GM19455 (cell line): ENCODE data around the gene SAE1.
"Not testable (repeated sequence)": the region's sequence is repeated elsewhere in the genome, so short reads cannot be mapped to it uniquely, and the experiment has no call there.

Experiments used
- ATAC-seq: cut with Tn5 transposase; IDR thresholded peaks from one replicate; pipeline ENCODE4 v1.9.1; 2021; ENCODE audit not compliant: unreplicated experiment

The SAE1 gene

DNA sequence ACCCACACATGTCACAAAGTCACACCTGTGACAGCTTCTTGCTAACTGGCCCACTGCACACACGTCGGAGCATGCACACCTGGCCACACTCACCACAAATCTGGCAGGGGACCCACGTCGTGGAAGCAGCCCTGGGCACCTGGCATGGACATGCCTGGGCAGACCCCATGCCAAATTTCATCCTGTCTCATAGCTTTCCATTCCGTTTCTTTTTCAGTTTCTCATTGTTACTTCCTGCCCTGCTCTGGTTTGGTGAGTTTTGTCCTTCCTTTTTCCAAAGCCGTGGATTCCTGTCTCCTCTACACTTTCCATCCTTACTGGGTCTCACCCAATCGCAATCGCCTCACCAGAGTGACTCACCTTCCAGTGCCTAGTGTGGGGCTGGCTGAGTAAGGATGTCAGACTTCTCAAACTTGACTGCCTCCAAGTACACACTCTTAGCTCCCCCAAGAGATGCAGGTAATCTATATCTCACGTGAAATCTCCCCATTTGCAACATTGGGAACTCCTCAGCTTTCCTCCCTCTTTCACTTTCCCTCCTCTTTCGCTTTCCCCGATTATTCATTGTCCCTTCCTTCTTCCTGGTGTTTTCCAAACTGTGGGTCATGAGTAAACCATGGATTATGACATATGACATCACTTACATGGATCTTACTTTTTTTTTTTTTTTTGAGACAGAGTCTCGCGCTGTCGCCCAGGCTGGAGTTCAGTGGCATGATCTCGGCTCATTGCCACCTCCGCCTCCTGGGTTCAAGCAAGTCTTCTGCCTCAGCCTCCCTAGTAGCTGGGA lies 102.0 kb downstream of the SAE1 start:
- ATAC-seq: no peak

DNA sequence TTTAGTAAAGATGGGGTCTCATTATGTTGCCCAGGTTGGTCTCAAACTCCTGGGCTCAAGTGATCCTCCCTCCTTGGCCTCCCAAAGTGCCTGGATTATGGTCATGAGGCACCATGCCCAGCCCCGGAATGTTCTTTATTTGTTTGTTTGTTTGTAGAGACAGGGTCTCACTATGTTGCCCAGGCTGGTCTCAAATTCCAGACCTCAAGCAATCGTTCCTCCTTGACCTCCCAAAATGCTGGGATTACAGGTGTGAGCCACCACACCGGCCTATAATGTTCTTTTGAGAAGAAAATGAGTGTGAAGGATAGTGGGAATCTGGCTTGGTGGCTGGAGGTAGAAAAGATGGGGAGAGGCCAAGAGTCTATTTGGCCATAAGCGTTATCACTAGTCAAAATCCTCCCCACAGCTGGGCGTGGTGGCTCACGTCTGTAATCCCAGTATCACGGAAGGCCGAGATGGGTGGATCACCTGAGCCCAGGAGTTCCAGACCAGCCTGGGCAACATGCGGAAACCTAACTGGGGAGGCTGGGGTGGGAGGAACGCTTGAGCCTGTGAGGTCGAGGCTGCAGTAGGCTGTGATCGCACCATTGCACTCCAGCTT lies 105.5 kb downstream of the SAE1 start:
- ATAC-seq: no peak

DNA sequence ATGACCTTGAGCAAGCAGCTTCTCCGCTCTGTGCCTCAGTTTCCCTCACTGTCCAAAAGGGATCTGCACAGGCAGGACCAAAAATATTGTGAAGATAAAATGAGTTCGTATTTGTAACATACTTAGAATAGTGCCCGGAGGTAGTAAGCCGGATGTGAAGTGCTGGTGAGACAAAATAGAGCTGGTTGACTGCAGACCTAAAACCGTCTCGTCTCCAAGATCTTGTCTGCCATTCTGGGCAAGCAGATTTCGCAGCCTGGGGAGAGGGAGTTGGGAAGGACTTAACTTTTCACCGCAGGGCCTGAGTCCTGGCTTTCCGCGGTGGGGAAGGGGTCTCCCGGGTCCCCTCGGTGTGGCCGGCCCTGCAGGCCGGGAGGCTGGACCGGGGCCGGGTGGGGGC lies 108.5 kb downstream of the SAE1 start:
- ATAC-seq: no peak

DNA sequence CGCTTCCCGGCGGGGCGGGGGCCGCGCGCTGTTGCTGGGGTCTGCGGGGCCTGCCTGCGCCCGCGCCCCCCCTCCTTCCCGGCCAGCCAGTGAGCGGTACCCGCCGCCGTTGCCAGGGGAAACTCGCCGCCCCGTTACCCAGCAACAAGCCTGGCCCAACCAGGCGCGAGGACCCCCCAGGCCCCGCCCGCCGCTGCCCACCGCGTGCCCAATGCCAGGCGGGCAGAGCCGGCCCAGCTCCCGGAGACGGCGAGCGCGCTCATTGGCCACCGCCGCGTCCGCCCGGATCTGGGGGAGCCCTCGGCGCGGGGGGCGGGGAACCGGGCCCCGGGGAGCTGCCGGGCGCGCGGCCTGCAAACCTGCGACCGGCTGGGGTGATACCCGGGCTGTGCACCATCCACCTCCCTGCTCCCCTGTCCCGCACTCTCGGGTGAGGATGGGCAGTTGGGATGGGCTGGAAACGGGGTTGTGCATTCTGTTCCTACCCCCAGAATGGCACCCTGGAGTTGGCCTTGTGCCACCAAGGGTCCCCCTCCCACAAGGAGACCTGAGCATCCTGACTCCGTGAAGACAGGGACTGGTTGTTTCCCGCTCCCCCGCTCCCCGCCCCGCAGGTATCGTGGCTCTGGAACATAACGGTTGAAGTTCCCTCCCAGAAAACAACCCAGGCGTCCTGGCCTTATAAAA lies 109.1 kb downstream of the SAE1 start:
- no peak for ATAC-seq

DNA sequence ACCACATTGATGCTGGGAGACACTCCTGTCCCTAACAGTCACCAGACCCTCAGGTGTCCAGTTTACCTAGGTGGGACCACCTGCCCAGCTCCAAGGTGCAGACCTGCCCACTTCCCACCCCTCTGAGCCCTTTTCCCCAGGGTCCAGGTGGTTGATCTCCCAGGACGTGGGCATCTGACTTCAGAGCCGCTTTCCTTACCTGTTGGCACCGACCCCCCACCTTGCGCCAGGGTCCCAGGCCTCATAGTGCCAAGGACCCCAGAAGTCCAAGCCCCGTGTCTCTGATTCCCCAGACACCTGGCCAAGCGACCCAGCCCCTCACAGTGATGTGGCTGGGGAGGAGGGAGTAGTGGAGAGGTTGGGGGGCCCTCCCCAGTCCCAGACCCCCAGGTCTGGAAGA lies 109.9 kb downstream of the SAE1 start:
- no peak for ATAC-seq

DNA sequence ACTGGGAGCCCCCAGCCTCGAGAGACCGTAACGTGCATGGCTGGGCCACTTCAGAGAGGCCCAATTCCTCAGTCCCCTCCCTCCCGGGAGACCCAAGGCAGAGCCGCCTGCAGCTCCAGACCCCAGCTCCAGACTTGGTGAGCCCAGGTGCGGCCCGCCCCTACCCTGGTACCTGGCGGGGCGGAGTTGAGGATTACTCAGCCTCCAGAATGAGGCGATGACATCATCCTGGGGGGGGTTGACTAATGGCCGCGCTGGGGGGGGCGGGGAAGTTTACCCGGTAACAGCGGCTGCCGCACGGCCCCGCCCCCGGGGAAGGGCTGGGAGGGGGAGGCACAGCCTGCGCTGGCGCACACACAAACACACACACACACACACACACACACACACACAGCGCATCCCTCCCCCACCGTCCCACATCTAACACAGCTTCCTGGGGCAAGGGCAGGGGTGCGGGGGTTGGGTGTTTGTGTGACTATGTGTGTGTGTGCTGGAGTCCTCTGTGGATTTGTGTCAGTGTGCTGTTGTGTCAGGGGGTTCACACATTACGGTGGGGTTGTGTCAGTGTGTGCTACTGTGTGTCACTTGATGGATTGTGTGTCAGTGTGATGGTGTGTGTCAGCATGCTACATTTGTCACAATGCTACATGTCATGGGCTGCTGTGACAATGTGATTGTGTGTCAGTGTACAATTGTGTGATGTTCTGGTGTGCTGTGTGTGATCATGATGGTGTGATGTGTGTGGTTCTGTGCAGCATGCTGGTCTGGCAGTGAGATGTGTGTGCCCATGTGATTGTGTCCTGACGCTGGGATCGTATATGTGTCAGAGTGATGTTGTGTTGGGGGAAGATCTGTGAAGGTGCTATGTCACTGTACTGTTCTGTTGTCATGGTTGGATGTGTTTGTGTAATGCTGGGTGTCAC lies 110.6 kb downstream of the SAE1 start:
- no peak for ATAC-seq

DNA sequence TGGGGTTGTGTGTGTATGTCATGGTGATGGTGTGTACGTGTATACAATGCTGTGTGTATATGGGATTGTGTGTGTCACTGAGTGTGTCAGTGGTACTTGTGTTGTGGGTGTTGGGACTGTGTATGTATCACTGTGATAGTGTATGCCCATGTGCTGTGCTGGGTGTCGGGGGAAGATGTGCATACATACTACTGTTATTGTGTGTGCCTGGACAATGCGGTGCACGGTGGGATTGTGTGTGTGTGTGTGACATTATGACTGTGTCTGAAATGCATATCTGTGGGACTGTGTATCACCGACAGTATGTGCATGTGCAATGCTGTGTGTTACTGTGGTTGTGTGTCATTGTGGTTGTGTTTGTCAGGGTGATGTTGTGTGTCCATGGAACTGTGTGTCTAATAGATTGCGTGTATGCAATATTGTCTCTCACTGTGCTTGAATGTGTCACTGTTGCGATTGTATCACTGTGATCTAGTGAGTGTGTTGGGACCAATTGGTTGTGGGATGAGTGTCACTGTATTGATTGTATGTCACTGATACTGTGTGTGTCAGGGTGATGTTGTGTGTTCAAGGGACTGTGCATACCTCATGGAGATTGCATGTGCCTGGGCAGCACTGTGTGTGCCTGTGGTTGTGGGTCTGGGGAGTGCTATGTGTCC lies 111.4 kb downstream of the SAE1 start:
- no peak for ATAC-seq

DNA sequence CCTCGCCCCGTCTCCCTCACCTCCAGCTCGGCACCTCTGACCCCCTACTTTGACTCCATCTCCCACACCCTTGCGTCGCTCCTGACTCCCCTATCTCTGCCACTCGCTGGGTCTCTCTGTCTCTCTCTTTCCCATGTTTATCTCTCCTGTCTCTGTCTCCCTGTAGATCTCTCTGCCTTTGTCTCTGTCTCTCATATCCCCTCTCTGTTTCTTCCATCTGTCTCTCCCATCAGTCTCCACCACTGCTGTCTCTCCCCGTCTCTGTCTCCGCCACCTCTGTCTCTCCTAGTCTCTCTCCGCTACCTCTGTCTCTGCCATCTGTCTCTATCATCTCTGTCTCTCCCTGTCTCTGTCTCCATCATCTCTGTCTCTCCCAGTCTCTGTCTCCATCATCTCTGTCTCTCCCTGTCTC lies 112.7 kb downstream of the SAE1 start:
- no peak for ATAC-seq

DNA sequence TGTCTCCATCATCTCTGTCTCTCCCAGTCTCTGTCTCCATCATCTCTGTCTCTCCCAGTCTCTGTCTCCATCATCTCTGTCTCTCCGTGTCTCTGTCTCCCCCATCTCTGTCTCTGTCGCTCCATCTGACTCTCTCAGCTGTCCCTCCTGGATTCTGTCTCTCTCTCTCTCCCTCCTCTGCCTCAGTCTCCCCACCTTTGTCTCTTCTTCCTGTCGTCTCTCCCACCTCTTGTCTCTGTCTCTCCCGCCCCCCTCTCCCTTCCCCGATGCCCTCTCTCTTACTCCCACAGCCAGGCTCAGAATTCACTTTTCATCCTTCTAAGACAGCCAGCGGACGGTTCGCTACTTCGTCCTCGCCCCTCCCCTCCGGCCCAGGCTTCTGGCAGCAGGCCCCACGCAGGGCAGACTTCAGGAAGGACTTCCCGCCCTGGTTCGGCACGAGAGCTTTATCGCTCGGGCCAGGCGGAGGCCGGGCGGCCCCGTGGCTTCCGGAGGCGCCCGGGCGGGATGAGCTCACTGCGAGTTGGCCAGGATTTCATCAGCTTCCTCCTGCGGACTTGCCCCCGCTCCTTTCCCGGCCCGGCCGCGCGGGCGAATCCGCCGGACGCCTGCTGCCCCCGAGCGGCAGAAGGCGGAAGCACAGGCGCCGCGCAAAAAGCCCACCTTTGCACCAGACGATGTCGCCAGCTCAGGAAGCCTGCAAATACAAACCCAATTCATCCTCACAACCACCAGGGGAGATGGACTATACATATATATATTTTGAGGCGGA lies 113.3 kb downstream of the SAE1 start:
- ATAC-seq: peak; percentile 63

DNA sequence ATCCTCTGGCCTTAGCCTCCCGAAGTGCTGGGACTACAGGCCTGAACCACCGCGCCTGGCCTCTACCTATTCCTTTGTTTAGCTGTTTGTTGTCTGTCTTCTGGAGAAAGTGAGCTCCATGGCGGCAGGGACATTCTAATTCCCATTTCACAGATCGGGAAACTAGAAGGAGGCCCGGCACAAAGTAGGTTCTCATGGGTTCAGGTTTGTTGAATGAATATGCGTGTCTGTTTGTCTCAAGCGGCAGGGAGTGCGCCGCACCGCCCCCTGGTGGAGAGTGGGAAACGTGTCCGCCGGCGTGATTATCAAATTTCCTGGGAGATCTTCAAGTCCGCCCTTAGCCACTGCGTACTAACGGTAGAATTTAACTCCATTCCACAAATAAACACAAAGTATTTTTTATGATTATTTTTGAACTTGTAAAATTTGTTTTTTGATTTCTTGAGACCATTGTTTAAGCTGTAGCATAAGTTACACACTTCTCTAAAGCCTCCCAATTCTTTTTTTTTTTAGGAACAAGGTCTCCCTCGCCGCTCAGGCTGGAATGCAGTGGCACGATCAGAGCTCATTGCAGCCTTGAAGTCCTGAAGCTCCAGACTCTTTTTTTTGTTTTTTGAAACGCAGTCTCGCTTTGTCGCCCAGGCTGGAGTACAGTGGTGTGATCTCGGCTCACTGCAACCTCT lies 116.8 kb downstream of the SAE1 start:
- ATAC-seq: no peak

DNA sequence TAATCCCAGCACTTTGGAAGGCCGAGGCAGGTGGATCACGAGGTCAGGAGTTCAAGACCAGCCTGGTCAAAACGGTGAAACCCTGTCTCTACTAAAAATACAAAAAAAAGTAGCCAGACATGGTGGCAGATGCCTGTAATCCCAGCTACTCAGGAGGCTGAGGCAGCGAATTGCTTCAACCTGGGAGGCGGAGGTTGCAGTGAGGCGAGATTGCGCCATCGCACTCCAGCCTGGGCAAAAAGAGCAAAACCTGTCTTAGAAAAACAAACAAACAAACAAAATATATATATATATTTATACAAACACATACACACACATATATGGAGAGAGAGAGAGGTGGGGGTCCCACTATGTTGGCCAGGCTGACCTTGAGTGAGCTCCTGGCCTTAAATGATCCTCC lies 122.4 kb downstream of the SAE1 start:
- not testable (repeated sequence) for ATAC-seq

DNA sequence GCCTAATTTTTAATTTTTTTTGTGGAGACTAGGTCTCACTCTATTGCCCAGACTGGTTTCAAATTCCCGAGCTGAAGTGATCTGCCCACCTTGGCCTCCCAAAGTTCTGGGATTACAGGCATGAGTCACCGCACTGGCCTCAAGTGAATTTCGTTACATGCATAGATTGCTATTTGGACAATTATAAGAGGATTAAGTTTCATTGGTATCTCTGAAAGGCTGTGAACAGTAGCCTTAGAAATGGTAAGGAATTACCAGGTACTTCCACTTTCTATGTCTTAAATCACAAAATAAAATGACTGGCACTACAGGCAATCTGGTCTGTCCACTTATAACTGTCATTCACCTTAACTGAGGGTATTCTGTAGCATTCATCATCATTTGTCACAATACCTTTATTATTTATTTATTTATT lies 122.8 kb downstream of the SAE1 start:
- no peak for ATAC-seq

DNA sequence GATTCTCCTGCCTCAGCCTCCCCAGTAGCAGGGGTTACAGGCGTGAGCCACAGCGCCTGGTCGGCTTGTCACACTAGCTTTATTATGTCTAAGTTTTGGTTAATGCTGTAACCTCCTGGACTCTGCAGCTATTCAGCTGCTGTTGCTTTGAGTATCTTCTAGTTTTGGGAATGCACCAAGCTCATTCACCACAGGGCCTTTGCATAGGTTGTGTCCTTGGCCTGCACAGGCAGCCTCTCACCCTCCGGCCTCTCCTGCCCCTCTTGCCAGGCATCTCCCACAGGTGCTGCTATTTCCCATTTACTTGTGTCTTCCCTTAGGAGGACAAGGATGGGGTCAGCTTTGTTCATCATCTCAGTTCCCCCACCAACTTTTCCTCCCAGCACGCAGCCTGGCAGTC lies 123.3 kb downstream of the SAE1 start:
- ATAC-seq: no peak

DNA sequence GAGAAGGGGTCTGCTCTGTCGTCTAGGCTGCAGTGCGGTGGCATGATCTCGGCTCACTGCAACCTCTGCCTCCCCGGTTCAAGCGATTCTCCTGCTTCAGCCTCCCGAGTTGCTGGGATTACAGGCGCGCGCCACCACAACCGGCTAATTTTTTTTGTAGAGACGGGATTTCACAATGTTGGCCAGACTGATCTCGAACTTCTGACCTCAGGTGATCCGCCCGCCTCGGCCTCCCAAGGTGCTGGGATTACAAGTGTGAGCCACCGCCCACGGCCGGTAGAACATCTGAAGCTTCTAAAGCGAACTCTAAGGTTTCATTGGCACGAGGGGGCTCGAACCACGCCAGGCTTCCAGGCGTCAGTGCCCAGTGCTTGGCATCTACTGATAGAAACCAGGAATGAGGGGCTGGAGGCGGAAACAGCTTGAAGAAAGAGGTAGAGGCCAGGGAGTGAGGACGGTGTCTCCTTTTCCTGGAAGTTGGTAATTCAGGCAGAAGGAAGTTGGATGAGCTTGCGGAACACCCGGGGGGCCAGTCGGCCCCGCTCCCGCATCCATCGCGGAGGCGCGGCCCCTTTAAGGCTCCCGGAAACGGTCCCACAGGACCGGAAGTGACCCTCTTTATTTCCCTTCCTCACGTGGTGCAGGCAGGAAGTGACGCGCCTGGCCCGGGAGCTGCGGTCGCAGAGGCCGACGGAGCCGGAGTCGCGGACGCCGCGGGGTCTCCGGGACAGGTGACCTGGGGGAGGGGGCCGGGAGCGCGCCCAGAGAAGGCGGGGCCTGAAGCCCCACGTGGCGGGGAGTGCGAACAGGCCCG lies 125.5 kb downstream of the SAE1 start, which contains the start of gene CCDC9:
Gene CCDC9 (plus strand): TSS at position 647 of the 814 bp plus-strand sequence. CDS start 1,876 bp downstream, outside the sequence.
- ATAC-seq: peak; percentile 37

DNA sequence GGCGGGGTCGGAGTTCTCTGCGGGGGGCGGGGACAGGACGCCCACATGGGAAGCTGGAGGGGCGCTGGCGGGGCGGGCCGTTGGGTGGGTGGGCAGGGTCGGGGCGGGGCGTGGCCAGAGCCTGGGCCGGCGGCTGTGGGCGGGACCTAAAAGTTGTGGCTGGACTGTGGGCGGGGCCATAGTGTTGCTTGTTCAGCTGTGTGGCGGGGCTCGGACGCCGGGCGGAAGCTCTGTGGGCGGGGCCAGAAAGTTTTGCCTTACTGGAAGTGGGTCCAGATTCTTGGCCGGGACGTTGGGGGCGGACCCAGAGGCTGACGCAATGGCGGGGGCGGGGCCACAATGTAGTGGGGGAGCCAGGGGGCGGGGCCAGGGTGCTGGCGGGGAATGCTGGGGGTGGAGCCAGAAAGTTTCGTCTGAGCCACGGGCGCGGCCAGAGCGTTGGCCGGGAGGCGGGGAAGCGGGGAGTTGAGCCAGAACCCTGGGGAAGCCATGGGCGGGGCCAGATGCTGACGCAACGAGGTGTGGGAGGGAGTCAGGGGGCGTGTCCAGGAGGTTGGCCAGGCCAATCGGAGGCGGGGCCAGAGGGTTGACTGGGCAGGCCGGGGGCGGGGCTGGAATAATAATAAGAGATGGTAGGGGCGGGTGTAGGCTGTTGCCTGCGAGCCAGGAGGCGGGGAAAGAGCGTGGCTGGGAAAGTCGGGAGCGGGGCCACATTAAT lies 126.2 kb downstream of the SAE1 start:
- ATAC-seq: peak; percentile 72

DNA sequence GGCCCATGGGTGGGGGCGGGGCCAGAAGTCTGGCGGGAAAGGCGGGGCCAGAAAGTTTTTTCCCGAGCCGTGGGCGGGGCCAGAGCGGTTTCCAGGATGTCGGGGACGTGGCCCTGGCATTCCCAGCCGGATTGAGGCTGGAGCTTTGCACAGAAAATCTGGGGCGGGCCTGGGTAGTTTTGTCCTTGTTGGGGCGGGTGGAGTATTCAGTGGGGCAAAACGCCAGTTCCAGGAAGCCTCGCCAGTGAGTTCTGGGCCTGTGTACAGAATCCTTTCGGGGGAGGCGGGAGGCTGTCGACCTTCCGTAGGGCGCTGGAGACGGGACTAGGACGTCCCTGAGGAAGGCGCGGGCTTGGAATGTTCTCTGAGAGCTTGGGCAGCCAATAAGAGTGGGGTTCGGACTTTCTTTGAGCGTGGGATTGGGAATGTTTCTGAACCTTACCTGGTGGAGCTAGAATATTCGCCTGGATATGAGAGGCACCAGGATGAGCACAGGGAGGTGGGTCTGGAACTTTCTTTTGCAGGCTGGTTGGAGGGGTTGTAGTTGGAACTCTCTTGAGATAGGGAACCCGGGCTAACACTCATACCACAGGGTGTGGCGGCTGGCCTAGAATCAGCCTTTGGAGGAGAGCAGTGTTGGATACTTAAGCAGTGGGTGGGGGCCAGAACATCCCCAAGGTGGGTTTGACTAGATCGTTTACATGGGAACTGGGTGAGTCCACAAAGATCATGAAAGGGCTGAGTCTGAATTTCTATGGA lies 127.0 kb downstream of the SAE1 start:
- ATAC-seq: peak; percentile 1

DNA sequence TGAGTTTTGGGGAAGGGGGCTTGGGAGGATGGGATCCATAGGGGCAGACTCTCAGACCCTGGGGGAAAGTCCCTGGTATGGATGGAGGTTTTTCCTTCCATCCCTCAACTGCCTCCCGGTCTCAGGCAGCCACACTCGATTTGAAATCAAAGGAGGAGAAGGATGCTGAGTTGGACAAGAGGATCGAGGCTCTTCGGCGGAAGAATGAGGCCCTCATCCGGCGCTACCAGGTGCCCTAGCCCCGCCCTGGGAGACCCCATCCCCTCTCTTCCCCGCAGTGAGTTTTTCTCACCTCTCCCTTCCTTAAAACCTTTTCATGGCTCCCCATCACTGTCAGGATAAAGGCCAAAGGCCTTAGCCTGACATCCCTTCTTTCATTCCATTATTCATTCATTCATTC lies 127.8 kb downstream of the SAE1 start:
- ATAC-seq: no peak
